ENCODE data around the gene TOPORS.
"Not testable (repeated sequence)": the region's sequence is repeated elsewhere in the genome, so short reads cannot be mapped to it uniquely, and the experiment has no call there.

The TOPORS gene

GRCh38 chr9:32565967-32566366, 13.6 kb upstream of the TOPORS start:
- no peak for DNase-seq

GRCh38 chr9:32558408-32558934, 6.1 kb upstream of the TOPORS start:
- no peak for DNase-seq

GRCh38 chr9:32554591-32554990, 2.2 kb upstream of the TOPORS start:
- no peak for DNase-seq

GRCh38 chr9:32554107-32554506, 1.7 kb upstream of the TOPORS start:
- DNase-seq: no peak

- DNase-seq: peak; percentile 31 to 76 (median 54)
Measured at GRCh38 chr9:32551276-32552051, 922 bp downstream of the TOPORS start.

- peak; percentile 93 to 98 (median 96) for DNase-seq
Measured at GRCh38 chr9:32550562-32551275, 1.7 kb downstream of the TOPORS start.

- DNase-seq: no peak
Measured at GRCh38 chr9:32550150-32550561, 2.2 kb downstream of the TOPORS start.

- DNase-seq: not testable (repeated sequence)
Measured at GRCh38 chr9:32548213-32548612, 4.2 kb downstream of the TOPORS start.

- no peak for DNase-seq
Measured at GRCh38 chr9:32545884-32546283, 6.5 kb downstream of the TOPORS start.

GRCh38 chr9:32543047-32543446, 9.3 kb downstream of the TOPORS start:
- DNase-seq: no peak

GRCh38 chr9:32533816-32534215, 18.6 kb downstream of the TOPORS start:
- DNase-seq: no peak

- no peak for DNase-seq
Measured at GRCh38 chr9:32533336-32533735, 19.1 kb downstream of the TOPORS start.

- DNase-seq: no peak
Measured at GRCh38 chr9:32526707-32527048, 25.7 kb downstream of the TOPORS start.

- peak; percentile 75 to 87 (median 82) for DNase-seq
Measured at GRCh38 chr9:32526041-32526706, 26.2 kb downstream of the TOPORS start, which contains the start of gene RIGI. Gene RIGI, minus strand, starts transcription at chr9:32526196. Its CDS starts 30 bp downstream, at chr9:32526166.

- no peak for DNase-seq
Measured at GRCh38 chr9:32525709-32526030, 26.7 kb downstream of the TOPORS start.

GRCh38 chr9:32524892-32525708, 27.3 kb downstream of the TOPORS start:
- peak in 3 of 6 experiments; percentile 10 to 50 (median 19) for DNase-seq

- not testable (repeated sequence) for DNase-seq
Measured at GRCh38 chr9:32524558-32524891, 27.9 kb downstream of the TOPORS start.

- DNase-seq: no peak
Measured at GRCh38 chr9:32523910-32524309, 28.5 kb downstream of the TOPORS start.

GRCh38 chr9:32518276-32518675, 34.1 kb downstream of the TOPORS start:
- no peak for DNase-seq

- no peak for DNase-seq
Measured at GRCh38 chr9:32516241-32516640, 36.1 kb downstream of the TOPORS start.

GRCh38 chr9:32508728-32509127, 43.7 kb downstream of the TOPORS start:
- no peak for DNase-seq

- DNase-seq: no peak
Measured at GRCh38 chr9:32503008-32503407, 49.4 kb downstream of the TOPORS start.

GRCh38 chr9:32502464-32502863, 49.9 kb downstream of the TOPORS start:
- no peak for DNase-seq

All from stimulated activated naive CD4-positive, alpha-beta T cell (primary cell).